Measurements from ENCODE around the gene CCDC171.

The CCDC171 gene

DNA sequence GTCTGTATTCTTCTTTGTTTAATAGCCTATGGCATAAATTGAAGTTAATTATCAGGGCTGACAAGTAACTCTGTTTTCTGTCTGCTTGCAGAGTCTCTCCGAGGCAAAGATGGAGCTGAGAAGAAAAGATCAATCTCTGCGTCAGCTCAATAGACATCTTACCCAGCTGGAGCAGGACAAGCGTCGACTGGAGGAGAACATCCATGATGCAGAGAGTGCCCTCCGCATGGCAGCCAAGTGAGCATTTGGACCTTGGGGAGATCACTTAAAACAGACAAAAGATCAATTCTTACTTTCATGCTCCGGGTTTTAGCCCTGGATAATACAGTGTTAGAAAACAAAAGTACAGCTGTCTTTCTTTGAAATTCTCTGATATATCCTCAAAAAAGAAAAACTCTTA is 293.8 kb downstream of the CCDC171 start:
- H3K27ac ChIP-seq, result no peak overlapping the region
- TF ChIP-seq, protein P1, sequence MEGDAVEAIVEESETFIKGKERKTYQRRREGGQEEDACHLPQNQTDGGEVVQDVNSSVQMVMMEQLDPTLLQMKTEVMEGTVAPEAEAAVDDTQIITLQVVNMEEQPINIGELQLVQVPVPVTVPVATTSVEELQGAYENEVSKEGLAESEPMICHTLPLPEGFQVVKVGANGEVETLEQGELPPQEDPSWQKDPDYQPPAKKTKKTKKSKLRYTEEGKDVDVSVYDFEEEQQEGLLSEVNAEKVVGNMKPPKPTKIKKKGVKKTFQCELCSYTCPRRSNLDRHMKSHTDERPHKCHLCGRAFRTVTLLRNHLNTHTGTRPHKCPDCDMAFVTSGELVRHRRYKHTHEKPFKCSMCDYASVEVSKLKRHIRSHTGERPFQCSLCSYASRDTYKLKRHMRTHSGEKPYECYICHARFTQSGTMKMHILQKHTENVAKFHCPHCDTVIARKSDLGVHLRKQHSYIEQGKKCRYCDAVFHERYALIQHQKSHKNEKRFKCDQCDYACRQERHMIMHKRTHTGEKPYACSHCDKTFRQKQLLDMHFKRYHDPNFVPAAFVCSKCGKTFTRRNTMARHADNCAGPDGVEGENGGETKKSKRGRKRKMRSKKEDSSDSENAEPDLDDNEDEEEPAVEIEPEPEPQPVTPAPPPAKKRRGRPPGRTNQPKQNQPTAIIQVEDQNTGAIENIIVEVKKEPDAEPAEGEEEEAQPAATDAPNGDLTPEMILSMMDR (conservative IDR thresholded peaks at IDR 0.05), result no peak

DNA sequence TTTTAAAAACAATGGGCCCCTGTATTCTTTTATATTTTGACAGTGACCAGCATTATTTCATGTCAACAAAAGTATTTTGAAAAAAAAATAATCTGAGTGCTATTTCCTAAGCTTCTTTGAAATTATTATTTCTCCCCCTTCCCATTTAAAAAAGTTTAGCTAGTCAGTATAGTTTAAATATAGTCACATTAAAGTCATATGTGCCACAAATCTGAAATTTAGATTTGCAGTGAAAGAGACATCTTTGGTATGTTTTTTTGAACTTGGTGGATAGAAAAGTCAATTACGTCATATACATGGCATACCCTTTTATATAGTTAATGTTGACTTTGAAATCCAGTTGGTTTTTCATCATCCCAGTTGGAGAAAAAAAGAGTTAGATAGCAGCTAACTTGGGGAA is 297.0 kb downstream of the CCDC171 start:
- TF ChIP-seq, protein P1 (conservative IDR thresholded peaks at IDR 0.05), result no peak
- no peak overlapping the region for H3K27ac ChIP-seq

DNA sequence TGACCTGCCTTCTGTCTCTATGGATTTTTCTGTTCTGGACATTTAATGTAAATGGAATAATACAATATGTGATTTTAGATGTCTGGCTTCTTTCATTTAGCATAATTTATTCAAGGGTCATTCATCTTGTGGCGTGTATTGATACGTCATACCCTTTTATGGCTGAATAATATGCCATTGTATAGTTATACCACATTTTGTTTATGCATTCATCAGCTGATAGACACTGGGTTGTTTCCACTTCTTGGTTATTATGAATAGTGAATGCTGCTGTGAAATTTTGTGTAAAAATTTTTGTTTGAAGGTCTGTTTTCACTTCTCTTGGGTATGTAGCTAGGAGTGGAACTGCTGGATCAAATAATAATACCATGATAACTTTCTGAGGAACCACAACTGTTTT is 298.9 kb downstream of the CCDC171 start:
- H3K27ac ChIP-seq, result no peak overlapping the region
- TF ChIP-seq, protein P1 (conservative IDR thresholded peaks at IDR 0.05), result no peak

DNA sequence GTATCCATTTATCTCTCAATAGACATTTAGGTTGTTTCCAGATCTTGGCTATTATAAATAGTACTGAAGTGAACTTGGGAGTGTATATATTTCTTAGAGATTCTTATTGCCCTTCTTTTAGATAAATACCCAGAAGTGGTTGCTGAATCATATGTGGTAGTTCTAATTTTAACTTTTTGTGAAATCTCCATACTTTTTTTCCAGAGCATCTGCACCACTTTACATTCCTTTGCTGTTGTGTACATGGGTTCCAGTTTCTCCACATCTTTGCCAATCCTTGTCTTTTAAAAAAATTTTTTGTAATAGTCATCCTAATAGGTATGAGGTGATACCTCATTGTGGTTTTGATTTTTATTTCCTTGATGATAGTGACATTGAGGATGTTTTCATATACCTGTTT is 303.7 kb downstream of the CCDC171 start:
- TF ChIP-seq, protein P1 (conservative IDR thresholded peaks at IDR 0.05), result no peak
- H3K27ac ChIP-seq, result no peak overlapping the region

DNA sequence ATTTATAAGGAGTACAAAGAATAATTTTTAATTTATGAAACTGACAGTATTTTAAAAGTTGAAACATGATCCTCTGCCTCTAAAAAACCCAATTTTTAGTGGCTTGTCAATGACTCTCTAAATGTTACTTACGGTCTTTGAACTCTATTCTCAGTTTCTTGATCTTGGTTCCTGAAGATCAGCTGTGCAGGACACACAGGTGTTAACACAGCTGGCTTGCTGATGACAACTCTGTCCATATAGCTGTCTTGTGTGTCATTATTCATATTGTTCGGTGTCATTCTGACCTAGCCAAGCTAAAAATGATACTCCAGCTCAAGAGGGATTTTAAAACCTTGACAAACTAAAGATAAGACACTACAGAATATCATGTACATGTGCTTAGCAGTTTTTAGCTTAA is 314.5 kb downstream of the CCDC171 start:
- TF ChIP-seq, protein P1 (conservative IDR thresholded peaks at IDR 0.05), result no peak
- no peak overlapping the region for H3K27ac ChIP-seq

DNA sequence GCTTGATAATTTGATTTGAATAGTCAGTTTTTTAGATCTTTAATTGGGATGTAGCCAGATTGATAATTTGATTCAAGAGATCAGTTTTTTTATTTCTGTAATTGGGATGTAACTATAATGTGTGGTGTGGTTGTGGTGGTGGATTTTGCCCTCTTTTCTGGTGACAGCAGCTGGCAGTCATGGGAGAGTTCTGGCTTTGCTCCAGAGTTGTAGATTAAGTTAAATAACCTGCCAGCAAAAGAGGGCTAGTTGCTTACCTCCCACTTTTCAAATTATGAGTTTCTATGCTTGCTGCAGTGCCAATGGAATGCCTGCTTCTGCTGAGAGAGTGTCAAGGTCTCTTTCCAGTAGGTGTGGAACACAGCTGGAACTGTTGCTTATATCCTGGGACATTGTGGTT is 315.1 kb downstream of the CCDC171 start:
- TF ChIP-seq, protein P1 (conservative IDR thresholded peaks at IDR 0.05), result no peak
- no peak overlapping the region for H3K27ac ChIP-seq

DNA sequence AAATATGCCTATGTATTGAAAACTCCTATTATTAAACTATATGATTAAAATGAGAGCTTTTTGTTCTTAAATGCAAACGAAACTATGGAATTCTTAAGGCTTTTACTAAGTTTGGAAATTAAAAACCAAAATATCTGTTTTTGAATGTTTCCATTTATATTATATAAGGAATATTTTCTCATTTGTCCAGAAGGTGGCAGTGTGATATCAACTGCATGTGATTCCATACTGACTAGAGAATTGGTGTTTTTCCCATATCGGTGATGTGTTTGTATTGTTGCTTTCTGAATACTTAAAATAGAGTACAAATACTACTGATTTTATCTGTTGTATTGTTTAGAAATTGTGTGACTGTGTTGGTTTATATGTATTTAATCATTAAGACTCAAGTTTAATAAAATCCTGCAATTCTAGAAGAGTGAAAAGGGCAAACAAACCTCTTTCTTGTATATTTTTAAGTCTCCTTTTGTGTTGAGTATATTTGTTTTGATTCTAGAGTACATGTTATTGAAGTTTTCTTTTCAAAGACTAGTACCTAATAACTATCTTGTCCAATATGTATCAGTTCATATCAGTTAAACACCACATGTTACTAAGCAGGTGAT is 320.8 kb downstream of the CCDC171 start:
- peak overlapping the region; percentile 27; the same call in 1 of the 2 replicates for H3K27ac ChIP-seq
- TF ChIP-seq, protein P1 (conservative IDR thresholded peaks at IDR 0.05), result peak; percentile 91
